ENCODE measurements around the gene TMEM236. TPM values are rescaled to one million over a fixed set of nuclear protein-coding genes. Genes with fewer than 3 reads are reported as not detected.

Gene TMEM236
- total RNA-seq, 2 donors from 2014 or later: 0.07 TPM; not detected in 1

- DNase-seq: no peak
- peaks cover 3% of the 10 kb centered on the region for H3K4me1 Mint-ChIP-seq
- peaks cover 7% of the 10 kb centered on the region for H3K36me3 Mint-ChIP-seq (ENCODE audit: low read depth)
- ATAC-seq: no peak
- H3K9me3 ChIP-seq (ENCODE audit: control insufficient read depth, low read length, poor library complexity, severe bottlenecking): no peaks in the 10 kb centered on the region
- no peak overlapping the region for H3K4me3 Mint-ChIP-seq
- H3K27ac Mint-ChIP-seq: no peak overlapping the region
- peaks cover 36% of the 10 kb centered on the region for H3K27me3 Mint-ChIP-seq
Observed at GRCh38 chr10:17831896-17832295, 79.9 kb downstream of the TMEM236 start.

- Mint-ChIP-seq H3K36me3 (ENCODE audit: low read depth) (peaks cover 9% of the 10 kb centered on the region), H3K27me3 (peaks cover 48% of the 10 kb centered on the region), H3K4me1 (peaks cover 5% of the 10 kb centered on the region), H3K27ac (no peak overlapping the region), H3K4me3 (no peak overlapping the region)
- ATAC-seq: no peak
- no peaks in the 10 kb centered on the region for H3K9me3 ChIP-seq (ENCODE audit: control insufficient read depth, low read length, poor library complexity, severe bottlenecking)
- no peak for DNase-seq
Observed at GRCh38 chr10:17833656-17834055, 81.7 kb downstream of the TMEM236 start.

- DNase-seq (no peak), ATAC-seq (no peak)
- peaks cover 5% of the 10 kb centered on the region for H3K4me1 Mint-ChIP-seq
- H3K27ac Mint-ChIP-seq: no peak overlapping the region
- H3K36me3 Mint-ChIP-seq (ENCODE audit: low read depth): peaks cover 9% of the 10 kb centered on the region
- no peaks in the 10 kb centered on the region for H3K9me3 ChIP-seq (ENCODE audit: control insufficient read depth, low read length, poor library complexity, severe bottlenecking)
- H3K27me3 Mint-ChIP-seq: peaks cover 44% of the 10 kb centered on the region
- no peak overlapping the region for H3K4me3 Mint-ChIP-seq
Observed at GRCh38 chr10:17835688-17836087, 83.7 kb downstream of the TMEM236 start.

GRCh38 chr10:17836942-17837341 lies 84.9 kb downstream of the TMEM236 start:
- no peaks in the 10 kb centered on the region for H3K9me3 ChIP-seq (ENCODE audit: control insufficient read depth, low read length, poor library complexity, severe bottlenecking)
- Mint-ChIP-seq H3K27me3 (peaks cover 48% of the 10 kb centered on the region), H3K36me3 (ENCODE audit: low read depth) (peaks cover 9% of the 10 kb centered on the region), H3K4me3 (no peak overlapping the region), H3K27ac (no peak overlapping the region), H3K4me1 (peaks cover 5% of the 10 kb centered on the region)
- ATAC-seq (no peak), DNase-seq (no peak)

GRCh38 chr10:17838080-17838648 lies 86.2 kb downstream of the TMEM236 start:
- H3K9me3 ChIP-seq (ENCODE audit: control insufficient read depth, low read length, poor library complexity, severe bottlenecking): no peaks in the 10 kb centered on the region
- ATAC-seq (no peak), DNase-seq (no peak)
- H3K4me3 Mint-ChIP-seq: no peak overlapping the region
- peaks cover 46% of the 10 kb centered on the region for H3K27me3 Mint-ChIP-seq
- peaks cover 5% of the 10 kb centered on the region for H3K4me1 Mint-ChIP-seq
- peaks cover 9% of the 10 kb centered on the region for H3K36me3 Mint-ChIP-seq (ENCODE audit: low read depth)
- no peak overlapping the region for H3K27ac Mint-ChIP-seq

- H3K27ac Mint-ChIP-seq: no peak overlapping the region
- no peaks in the 10 kb centered on the region for H3K9me3 ChIP-seq (ENCODE audit: control insufficient read depth, low read length, poor library complexity, severe bottlenecking)
- DNase-seq (no peak), ATAC-seq (no peak)
- H3K27me3 Mint-ChIP-seq: peaks cover 40% of the 10 kb centered on the region
- H3K4me1 Mint-ChIP-seq: peaks cover 5% of the 10 kb centered on the region
- H3K4me3 Mint-ChIP-seq: no peak overlapping the region
- H3K36me3 Mint-ChIP-seq (ENCODE audit: low read depth): peaks cover 4% of the 10 kb centered on the region
Observed at GRCh38 chr10:17841050-17841449, 89.0 kb downstream of the TMEM236 start.

- Mint-ChIP-seq H3K27ac (no peak overlapping the region), H3K27me3 (peaks cover 38% of the 10 kb centered on the region), H3K4me3 (no peak overlapping the region), H3K4me1 (peaks cover 6% of the 10 kb centered on the region), H3K36me3 (ENCODE audit: low read depth) (peaks cover 2% of the 10 kb centered on the region)
- no peaks in the 10 kb centered on the region for H3K9me3 ChIP-seq (ENCODE audit: control insufficient read depth, low read length, poor library complexity, severe bottlenecking)
- no peak for DNase-seq
- ATAC-seq: no peak
Observed at GRCh38 chr10:17842641-17843040, 90.6 kb downstream of the TMEM236 start.

- no peak for DNase-seq
- H3K27me3 Mint-ChIP-seq: peaks cover 27% of the 10 kb centered on the region
Observed at GRCh38 chr10:17847585-17848296, 95.7 kb downstream of the TMEM236 start.

GRCh38 chr10:17848646-17849045 lies 96.6 kb downstream of the TMEM236 start:
- ATAC-seq (no peak), DNase-seq (no peak)
- Mint-ChIP-seq H3K27ac (no peak overlapping the region), H3K4me3 (no peak overlapping the region), H3K36me3 (ENCODE audit: low read depth) (no peaks in the 10 kb centered on the region), H3K4me1 (peaks cover 13% of the 10 kb centered on the region), H3K27me3 (peaks cover 27% of the 10 kb centered on the region)
- no peaks in the 10 kb centered on the region for H3K9me3 ChIP-seq (ENCODE audit: control insufficient read depth, low read length, poor library complexity, severe bottlenecking)

More at GRCh38 chr10:17847585-17848296, 95.7 kb downstream of the TMEM236 start:
- Mint-ChIP-seq H3K36me3 (ENCODE audit: low read depth) (no peaks in the 10 kb centered on the region), H3K4me1 (peaks cover 13% of the 10 kb centered on the region), H3K4me3 (no peak overlapping the region), H3K27ac (no peak overlapping the region)
- no peaks in the 10 kb centered on the region for H3K9me3 ChIP-seq (ENCODE audit: control insufficient read depth, low read length, poor library complexity, severe bottlenecking)
- ATAC-seq: no peak

Other genes starting within 250 kb of the TMEM236 start
- 1 to 10 TPM in 1 of 2 donors, under 1 TPM in 1; 0.44 to 3.7 TPM for gene HACD1, start 134.8 kb upstream of the TMEM236 start, total RNA-seq
- gene STAM, start 108.0 kb upstream of the TMEM236 start, total RNA-seq: 10 to 100 TPM; 55.9 to 65.8 TPM
- gene MRC1, start 57.1 kb downstream of the TMEM236 start, total RNA-seq: under 1 TPM; 0.07 to 0.39 TPM
- gene SLC39A12, start 199.7 kb downstream of the TMEM236 start, total RNA-seq: not detected